Vagina (tissue), 2 donors: Measurements from ENCODE around the gene PCDHGA1. TPM values are rescaled to one million over a fixed set of nuclear protein-coding genes. Genes with fewer than 3 reads are reported as not detected.
"Not testable (repeated sequence)": the region's sequence is repeated elsewhere in the genome, so short reads cannot be mapped to it uniquely, and the experiment has no call there.

Source experiments
- DNase-seq, 2 donors: peaks; one replicate each; pipeline ENCODE4 v3.0.0-alpha.2; 2017; ENCODE audit errors: extremely low spot score in 2 of 2
- H3K27ac ChIP-seq: fragments of 200-600 bp; sonication (generic); one replicate; pipeline ENCODE4 v1.5.1; 2019
- H3K27me3 ChIP-seq: fragments of 200-600 bp; sonication (generic); one replicate; pipeline ENCODE4 v1.5.1; 2019
- H3K36me3 ChIP-seq, 2 donors: fragments of 200-600 bp; sonication (generic); one replicate each; pipeline ENCODE4 v1.5.1; 2017 to 2019
- H3K4me1 ChIP-seq: fragments of 200-600 bp; sonication (generic); one replicate; pipeline ENCODE4 v1.5.1; 2019
- H3K4me3 ChIP-seq, 2 donors: fragments of 200-600 bp; sonication (generic); 1 replicate in 1 of 2; 2 replicates in 1 of 2; pipeline ENCODE4 v1.5.1; 2016 to 2019
- H3K9me3 ChIP-seq: fragments of 200-600 bp; sonication (generic); one replicate; pipeline ENCODE4 v1.5.1; 2019
- CTCF ChIP-seq, 3 experiments: fragments of 450-650 bp in 2 of 3; fragments of 200-600 bp in 1 of 3; sonication (generic) in 1 of 3; IDR thresholded peaks; one replicate each; pipeline ENCODE4 v1.5.1; 2017 to 2019; ENCODE audit warnings: antibody characterized with exemption in 3 of 3, mild to moderate bottlenecking in 2 of 3, moderate library complexity in 2 of 3
- POLR2A ChIP-seq, 2 donors: fragments of 450-650 bp; IDR thresholded peaks; one replicate each; pipeline ENCODE4 v1.6.1; 2017; ENCODE audit warnings: antibody characterized with exemption in 2 of 2, mild to moderate bottlenecking in 2 of 2, moderate library complexity in 2 of 2
- POLR2AphosphoS5 ChIP-seq, 2 donors: sonication (generic); formaldehyde crosslinking; IDR thresholded peaks; one replicate each; pipeline ENCODE4 v1.9.0; 2017; ENCODE audit warnings: antibody characterized with exemption in 2 of 2, mild to moderate bottlenecking in 2 of 2, low read depth in 1 of 2; ENCODE audit not compliant: insufficient read depth in 1 of 2
- intact Hi-C: fragments of 100-400 bp; cut with DNase I; formaldehyde crosslinking; loops from one replicate; pipeline ENCODE4 v1.15.1; 2023
- total RNA-seq: library from RNA; depleted of rRNA; stranded (reverse); fragments of >200 nt; gene quantifications from one replicate; pipeline ENCODE4 v1.2.3, GENCODE V29; 2016

The PCDHGA1 gene
- total RNA-seq, 1 donor from 2014 or later, result not detected

- intact Hi-C loops, result loop anchor here (10.0 kb wide), 2 partner anchors 107 to 147 kb away; no protein-coding TSS in a partner anchor
- H3K36me3 ChIP-seq, H3K4me1 ChIP-seq, H3K27me3 ChIP-seq: not testable (repeated sequence)
- peak within 1 kb of the TSS; percentile 26 to 37 for H3K4me3 ChIP-seq
- peak in 1 of 2 donors; percentile 75 for DNase-seq
- TF ChIP-seq CTCF (IDR thresholded peaks at IDR 0.05), result peak in 2 of 3 experiments; percentile 32 to 41
- peak in 1 of 2 donors; percentile 43 for TF ChIP-seq POLR2AphosphoS5 (IDR thresholded peaks at IDR 0.05; ENCODE audit: insufficient read depth in 1 of 2, low read depth in 1 of 2)
- H3K27ac ChIP-seq, result peak within 1 kb of the TSS; percentile 30
- H3K9me3 ChIP-seq, result peaks cover 83% of the 10 kb centered on the region
Observed at GRCh38 chr5:141417494-141418172, 87.3 kb downstream of the PCDHGA1 start, which contains the start of gene PCDHGB7. Gene PCDHGB7, plus strand, starts transcription at chr5:141417677. Its CDS starts 183 bp downstream, at chr5:141417860.

- intact Hi-C loops, result loop anchor here (10.0 kb wide), 2 partner anchors 106 to 146 kb away; no protein-coding TSS in a partner anchor
- Histone ChIP-seq H3K27ac (no peak overlapping the region), H3K36me3 (peaks cover 0 to 4% of the 10 kb centered on the region in 2 donors), H3K4me3 (peak overlapping the region in 1 of 2 donors; percentile 17), H3K27me3 (no peaks in the 10 kb centered on the region), H3K4me1 (no peaks in the 10 kb centered on the region), H3K9me3 (peaks cover 83% of the 10 kb centered on the region)
- TF ChIP-seq POLR2AphosphoS5 (IDR thresholded peaks at IDR 0.05; ENCODE audit: insufficient read depth in 1 of 2, low read depth in 1 of 2) (no peak), CTCF (IDR thresholded peaks at IDR 0.05) (no peak), POLR2A (IDR thresholded peaks at IDR 0.05) (no peak)
- DNase-seq, result peak in 1 of 2 donors; percentile 34
Observed at GRCh38 chr5:141419074-141419880, 89.0 kb downstream of the PCDHGA1 start.

- Histone ChIP-seq H3K9me3 (peaks cover 88% of the 10 kb centered on the region), H3K27ac (no peak within 1 kb of the TSS), H3K36me3 (peaks cover 0 to 4% of the 10 kb centered on the region in 2 donors), H3K27me3 (no peaks in the 10 kb centered on the region), H3K4me3 (peak within 1 kb of the TSS; percentile 3 to 17), H3K4me1 (no peaks in the 10 kb centered on the region)
- intact Hi-C loops, result no loop called here
- DNase-seq, result peak in 1 of 2 donors; percentile 34
- TF ChIP-seq CTCF (IDR thresholded peaks at IDR 0.05) (peak in 1 of 3 experiments; percentile 13), POLR2AphosphoS5 (IDR thresholded peaks at IDR 0.05; ENCODE audit: insufficient read depth in 1 of 2, low read depth in 1 of 2) (no peak), POLR2A (IDR thresholded peaks at IDR 0.05) (no peak)
Observed at GRCh38 chr5:141420855-141421488, 90.7 kb downstream of the PCDHGA1 start, which contains the start of gene PCDHGA11. Gene PCDHGA11, plus strand, starts transcription at chr5:141421051. Its CDS starts 177 bp downstream, at chr5:141421228.

- peaks cover 90% of the 10 kb centered on the region for H3K9me3 ChIP-seq
- intact Hi-C loops, result no loop called here
Observed at GRCh38 chr5:141421489-141421855, 91.2 kb downstream of the PCDHGA1 start.

More at GRCh38 chr5:141421489-141421855, 91.2 kb downstream of the PCDHGA1 start:
- DNase-seq, result peak in 1 of 2 donors; percentile 29
- TF ChIP-seq POLR2A (IDR thresholded peaks at IDR 0.05) (no peak), POLR2AphosphoS5 (IDR thresholded peaks at IDR 0.05; ENCODE audit: insufficient read depth in 1 of 2, low read depth in 1 of 2) (no peak), CTCF (IDR thresholded peaks at IDR 0.05) (no peak)
- Histone ChIP-seq H3K27me3 (no peaks in the 10 kb centered on the region), H3K36me3 (peaks cover 0 to 4% of the 10 kb centered on the region in 2 donors), H3K4me3 (peak overlapping the region; percentile 3 to 8), H3K4me1 (no peaks in the 10 kb centered on the region), H3K27ac (no peak overlapping the region)
